ENCODE measurements around the gene GPC6.

DNA sequence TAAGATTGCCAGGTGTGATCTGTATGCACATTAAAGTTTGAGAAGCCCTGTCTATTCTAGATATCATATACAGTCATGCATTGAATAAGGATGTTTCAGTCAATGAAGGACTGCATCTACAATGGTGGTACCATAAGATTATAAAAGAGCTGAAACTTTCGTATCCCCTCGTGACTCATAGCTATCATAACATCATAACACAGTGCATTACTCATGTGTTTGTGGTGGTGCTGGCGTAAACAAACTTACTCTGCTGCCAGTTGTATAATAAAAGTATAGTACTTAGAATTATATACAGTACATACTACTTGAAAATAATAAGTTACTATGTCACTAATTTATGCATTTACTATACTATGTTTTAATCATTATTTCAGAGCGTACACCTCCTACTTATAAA is 489.3 kb downstream of the GPC6 start:
- TF ChIP-seq POLR2A (IDR thresholded peaks at IDR 0.05), result no peak
- TF ChIP-seq, protein P1, sequence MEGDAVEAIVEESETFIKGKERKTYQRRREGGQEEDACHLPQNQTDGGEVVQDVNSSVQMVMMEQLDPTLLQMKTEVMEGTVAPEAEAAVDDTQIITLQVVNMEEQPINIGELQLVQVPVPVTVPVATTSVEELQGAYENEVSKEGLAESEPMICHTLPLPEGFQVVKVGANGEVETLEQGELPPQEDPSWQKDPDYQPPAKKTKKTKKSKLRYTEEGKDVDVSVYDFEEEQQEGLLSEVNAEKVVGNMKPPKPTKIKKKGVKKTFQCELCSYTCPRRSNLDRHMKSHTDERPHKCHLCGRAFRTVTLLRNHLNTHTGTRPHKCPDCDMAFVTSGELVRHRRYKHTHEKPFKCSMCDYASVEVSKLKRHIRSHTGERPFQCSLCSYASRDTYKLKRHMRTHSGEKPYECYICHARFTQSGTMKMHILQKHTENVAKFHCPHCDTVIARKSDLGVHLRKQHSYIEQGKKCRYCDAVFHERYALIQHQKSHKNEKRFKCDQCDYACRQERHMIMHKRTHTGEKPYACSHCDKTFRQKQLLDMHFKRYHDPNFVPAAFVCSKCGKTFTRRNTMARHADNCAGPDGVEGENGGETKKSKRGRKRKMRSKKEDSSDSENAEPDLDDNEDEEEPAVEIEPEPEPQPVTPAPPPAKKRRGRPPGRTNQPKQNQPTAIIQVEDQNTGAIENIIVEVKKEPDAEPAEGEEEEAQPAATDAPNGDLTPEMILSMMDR (IDR thresholded peaks at IDR 0.05), result no peak
- TF ChIP-seq POLR2AphosphoS5 (IDR thresholded peaks at IDR 0.05), result no peak
